NCI-H1417 treated with DMSO at 0.1 percent for 48 hours (cell line): Measurements from ENCODE around the gene LHX3.
"Not testable (repeated sequence)": the region's sequence is repeated elsewhere in the genome, so short reads cannot be mapped to it uniquely, and the experiment has no call there.

Experiments
- DNase-seq: peaks from one replicate; lab custom pipeline; 2025; lab: John Stamatoyannopoulos, UW

Gene LHX3

GRCh38 chr9:136153381-136154065 lies 51.4 kb downstream of the LHX3 start:
- DNase-seq = no peak

DNA sequence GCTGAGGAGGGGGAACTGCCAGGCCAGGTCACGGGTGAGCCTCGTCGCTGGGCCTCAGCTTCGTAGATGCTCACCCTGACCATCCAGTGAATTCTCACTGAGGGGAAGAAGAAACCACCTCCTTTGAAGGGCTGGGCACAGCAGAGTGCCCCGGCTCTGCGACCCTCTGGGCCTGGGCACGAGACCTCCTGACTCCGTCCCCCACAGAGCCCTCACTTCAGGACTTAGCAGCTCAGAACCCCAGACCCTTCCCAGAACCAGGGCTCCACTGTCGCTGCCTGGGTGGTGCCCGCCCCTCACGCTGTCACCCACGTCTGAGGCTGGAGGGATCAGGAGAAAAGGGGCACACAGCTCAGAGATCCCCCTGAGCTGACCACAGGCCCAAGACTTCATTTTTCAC lies 52.0 kb downstream of the LHX3 start:
- no peak for DNase-seq

- no peak for DNase-seq
Measured at GRCh38 chr9:136152543-136152866, 52.4 kb downstream of the LHX3 start.

DNA sequence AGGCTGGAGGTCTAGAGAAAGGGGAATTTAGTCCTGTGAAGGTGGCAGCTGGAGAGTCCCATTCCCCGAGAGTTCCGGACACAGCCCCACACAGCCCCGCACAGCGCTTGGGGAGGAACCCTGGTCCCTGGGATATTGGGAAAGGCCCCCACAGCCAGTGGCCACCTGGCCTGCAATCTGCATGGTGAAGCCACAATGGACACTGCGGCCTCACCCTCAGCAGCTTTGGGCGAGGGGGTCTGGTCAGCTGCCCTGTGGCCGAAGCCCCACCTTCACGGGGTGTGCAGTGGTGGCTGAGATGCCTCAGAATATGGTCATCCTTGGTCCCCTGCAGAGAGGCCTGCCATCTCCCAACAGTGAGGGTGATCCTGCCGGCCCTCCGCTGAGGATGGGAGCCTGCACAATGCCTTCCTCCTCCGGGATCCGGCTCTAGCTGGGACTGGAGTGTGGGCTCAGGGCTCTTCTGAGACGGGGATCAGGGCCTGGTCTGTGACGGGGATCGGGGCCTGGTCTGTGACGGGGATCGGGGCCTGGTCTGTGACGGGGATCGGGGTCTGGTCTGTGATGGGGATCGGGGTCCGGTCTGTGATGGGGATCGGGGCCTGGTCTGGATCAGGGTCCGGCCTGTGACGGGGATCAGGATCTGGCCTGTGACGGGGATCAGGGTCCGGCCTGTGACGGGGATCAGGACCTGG lies 52.9 kb downstream of the LHX3 start:
- DNase-seq = no peak

DNA sequence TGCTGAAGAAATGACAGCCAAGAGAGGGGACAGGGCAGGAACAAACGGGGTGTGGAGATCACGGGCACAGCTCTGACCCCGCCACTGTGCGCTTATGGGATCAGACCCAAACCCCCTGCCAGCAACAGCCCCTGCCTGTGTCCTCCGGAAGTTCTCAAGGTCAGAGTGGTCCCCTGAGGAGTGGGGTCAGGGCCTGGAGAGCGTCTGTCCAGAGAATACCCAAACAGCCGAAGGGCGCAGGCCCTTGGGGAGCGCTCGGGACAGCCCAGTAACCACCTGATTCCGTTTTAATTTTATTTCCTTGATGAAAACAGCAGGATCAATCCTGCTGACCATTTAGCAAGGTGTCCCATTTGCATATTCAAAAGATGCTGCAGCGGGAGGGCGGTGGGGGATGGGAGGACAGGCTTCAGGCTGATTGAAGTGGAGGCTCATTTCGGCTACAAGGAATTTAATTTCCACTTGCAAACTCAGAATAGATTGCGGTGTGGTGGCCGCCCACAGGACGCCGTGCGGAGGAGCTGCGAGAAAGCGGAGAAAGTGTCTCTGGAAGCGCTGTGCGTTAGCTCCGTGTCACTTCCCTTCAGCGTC lies 53.6 kb downstream of the LHX3 start:
- no peak for DNase-seq

DNA sequence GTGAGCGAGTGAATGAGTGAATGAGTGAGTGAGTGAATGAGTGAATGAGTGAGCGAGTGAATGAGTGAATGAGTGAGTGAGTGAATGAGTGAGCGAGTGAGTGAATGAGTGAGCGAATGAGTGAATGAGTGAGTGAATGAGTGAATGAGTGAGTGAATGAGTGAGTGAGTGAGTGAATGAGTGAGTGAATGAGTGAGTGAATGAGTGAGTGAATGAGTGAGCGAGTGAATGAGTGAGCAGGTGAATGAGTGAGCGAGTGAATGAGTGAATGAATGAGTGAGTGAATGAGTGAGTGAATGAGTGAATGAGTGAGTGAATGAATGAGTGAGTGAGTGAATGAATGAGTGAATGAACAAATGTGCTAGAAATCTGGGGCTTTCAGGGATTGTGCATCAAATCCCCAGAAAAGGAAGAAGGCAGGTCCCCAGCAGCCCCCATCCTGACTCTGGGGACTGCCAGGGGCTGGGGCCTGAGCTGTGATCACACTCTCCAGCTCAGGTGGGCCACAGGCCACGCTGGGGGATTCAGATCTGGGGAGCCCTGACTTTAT lies 54.2 kb downstream of the LHX3 start:
- DNase-seq = not testable (repeated sequence)

DNA sequence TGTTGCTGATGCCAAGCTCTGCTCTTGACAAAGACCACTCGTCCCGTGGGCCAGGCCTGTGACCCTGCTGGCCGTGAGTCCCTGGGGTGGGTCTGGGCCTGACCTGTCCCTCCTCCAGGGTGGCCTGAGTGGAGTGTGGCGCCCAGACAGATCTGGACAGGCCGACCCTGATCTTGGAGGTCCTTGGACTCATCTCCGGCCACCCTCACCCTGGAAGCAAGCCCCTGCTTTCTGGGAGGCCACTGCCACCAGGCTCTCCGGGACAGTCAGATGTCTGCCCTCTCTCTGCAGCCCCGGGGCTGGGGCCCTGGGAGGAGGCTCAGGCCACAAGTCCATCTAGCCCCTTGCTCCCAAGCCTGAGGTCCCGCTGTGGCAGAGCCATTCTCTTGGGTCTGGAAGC lies 55.1 kb downstream of the LHX3 start:
- no peak for DNase-seq

GRCh38 chr9:136149337-136149736 lies 55.6 kb downstream of the LHX3 start:
- no peak for DNase-seq

- DNase-seq = no peak
Measured at GRCh38 chr9:136148766-136149165, 56.2 kb downstream of the LHX3 start.

DNA sequence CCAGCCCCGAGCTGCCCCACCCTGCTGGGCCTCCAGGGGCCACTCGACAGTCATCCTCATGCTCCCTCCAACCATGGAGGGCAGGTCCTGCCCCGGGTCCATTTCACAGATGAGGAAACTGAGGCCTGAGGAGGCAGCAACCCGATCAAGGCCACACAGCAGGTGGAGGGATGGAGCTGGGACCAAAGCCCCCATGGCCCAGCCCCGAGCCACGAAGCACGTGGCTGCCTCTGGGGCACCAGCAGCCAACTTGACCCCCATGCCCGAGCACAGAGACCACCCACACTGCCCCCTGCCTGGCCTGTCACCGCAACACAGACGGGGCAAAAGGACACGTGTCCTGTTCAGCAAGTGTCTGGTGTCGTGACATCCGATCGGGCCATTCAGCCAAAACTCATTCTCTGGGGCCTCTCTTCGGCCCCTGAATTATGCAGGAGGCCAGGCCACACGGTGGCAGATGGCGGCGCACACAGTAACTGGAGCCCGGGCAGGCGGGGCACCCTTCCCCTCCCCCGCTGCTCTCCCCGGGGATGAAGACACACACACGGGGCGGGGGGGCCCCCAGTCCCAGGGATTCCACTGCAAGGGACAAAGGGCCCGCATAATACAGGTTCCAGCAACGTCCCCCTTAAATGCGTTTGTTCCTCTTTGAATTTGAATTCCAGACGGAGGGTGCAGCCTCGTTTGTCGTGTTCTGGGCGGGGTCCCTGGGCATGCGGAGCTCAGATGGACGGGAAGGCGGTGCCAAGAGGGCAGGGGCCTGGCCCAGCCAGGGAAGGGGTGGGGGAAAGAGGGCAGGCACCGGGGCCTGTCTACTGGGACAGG lies 56.8 kb downstream of the LHX3 start:
- DNase-seq = no peak

- no peak for DNase-seq
Measured at GRCh38 chr9:136147038-136147889, 57.7 kb downstream of the LHX3 start.
